NT2/D1 (cell line): ENCODE measurements around the gene TRMT2A.

Source experiments
- DNase-seq: peaks from one replicate; pipeline ENCODE4 v3.0.0-alpha.2; 2011; ENCODE audit warnings: low read depth, low spot score
- H3K27me3 ChIP-seq: 2 replicates; pipeline ENCODE4 v1.6.0; 2011; ENCODE audit warnings: mild to moderate bottlenecking; ENCODE audit not compliant: insufficient read length, insufficient read depth
- H3K36me3 ChIP-seq: 2 replicates; pipeline ENCODE4 v1.6.1; 2011; ENCODE audit warnings: mild to moderate bottlenecking, low read length, mixed read lengths; ENCODE audit not compliant: insufficient read depth, insufficient read length
- H3K4me1 ChIP-seq: 2 replicates; pipeline ENCODE4 v1.5.1; 2011; ENCODE audit not compliant: insufficient read depth, insufficient read length
- H3K4me3 ChIP-seq: 2 replicates; pipeline ENCODE4 v1.5.1; 2011; ENCODE audit warnings: low read depth; ENCODE audit not compliant: insufficient read length
- H3K9ac ChIP-seq: 2 replicates; pipeline ENCODE4 v1.6.0; 2011; ENCODE audit warnings: low read depth; ENCODE audit not compliant: insufficient read length
- H3K9me3 ChIP-seq: 2 replicates; pipeline ENCODE4 v1.5.1; 2011; ENCODE audit warnings: mild to moderate bottlenecking, low read length; ENCODE audit not compliant: insufficient read depth
- SUZ12 ChIP-seq: IDR thresholded peaks from 2 replicates; pipeline ENCODE4 v1.6.1; 2011; ENCODE audit not compliant: insufficient read length, insufficient read depth; ENCODE audit errors: extremely low read depth
- YY1 ChIP-seq: IDR thresholded peaks from 2 replicates; pipeline ENCODE4 v1.6.1; 2011; ENCODE audit not compliant: insufficient read length, insufficient read depth
- ZNF274 ChIP-seq: IDR thresholded peaks from 2 replicates; pipeline ENCODE4 v1.6.1; 2011; ENCODE audit warnings: mild to moderate bottlenecking, low read depth, low read length

Gene TRMT2A

DNA sequence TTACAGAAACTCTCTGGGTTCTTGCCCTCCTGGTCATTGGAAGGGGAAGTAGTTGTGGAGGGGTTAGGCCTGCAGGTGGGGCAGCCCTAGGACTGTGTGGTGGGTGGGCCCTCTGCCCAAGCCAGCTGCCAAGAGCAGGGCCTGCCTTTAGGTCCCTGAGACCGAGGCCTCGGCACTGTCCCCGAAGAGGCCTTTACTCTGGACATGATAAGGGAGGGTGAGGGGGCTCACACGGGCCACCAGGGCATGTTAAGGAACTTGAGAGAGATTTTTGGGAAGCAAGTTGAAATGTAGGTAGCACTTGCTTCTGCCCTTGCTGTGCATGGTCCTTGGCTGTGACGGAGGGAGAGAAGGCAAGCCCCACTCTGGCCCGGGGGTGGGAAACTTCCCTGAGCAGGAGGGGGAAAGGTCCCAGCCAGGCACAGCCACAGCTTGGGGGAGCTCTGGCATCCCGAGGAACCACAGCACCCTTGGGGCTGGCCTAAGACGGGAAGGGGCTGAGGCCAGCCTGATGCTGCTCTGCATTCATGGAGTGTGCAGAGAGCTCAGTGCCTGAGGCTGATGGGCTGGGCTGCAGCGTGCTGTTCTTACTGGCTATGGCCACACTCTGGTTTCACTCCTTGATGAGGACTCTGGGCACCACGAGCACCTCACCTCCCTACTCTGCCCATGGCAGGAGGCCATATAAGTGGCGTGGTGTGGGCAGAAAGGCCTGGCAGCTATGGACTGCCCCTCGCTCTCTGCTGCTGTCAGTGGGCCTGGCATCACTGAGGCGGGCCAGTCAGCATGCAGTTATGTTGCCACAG, 8.9 kb downstream of the TRMT2A start:
- H3K36me3 ChIP-seq = peaks cover 95% of the 10 kb centered on the region
- no peak overlapping the region for H3K9ac ChIP-seq
- no peaks in the 10 kb centered on the region for H3K9me3 ChIP-seq
- peaks cover 2% of the 10 kb centered on the region for H3K4me1 ChIP-seq
- H3K27me3 ChIP-seq = no peaks in the 10 kb centered on the region
- no peak overlapping the region for H3K4me3 ChIP-seq
- TF ChIP-seq ZNF274 (no peak), SUZ12 (no peak), YY1 (no peak)
- no peak for DNase-seq

GRCh38 chr22:20107471-20107901, 9.5 kb downstream of the TRMT2A start:
- Histone ChIP-seq H3K27me3 (no peaks in the 10 kb centered on the region), H3K9ac (no peak overlapping the region), H3K4me1 (peaks cover 2% of the 10 kb centered on the region), H3K9me3 (no peaks in the 10 kb centered on the region), H3K4me3 (no peak overlapping the region), H3K36me3 (peaks cover 90% of the 10 kb centered on the region)
- TF ChIP-seq SUZ12 (no peak), YY1 (no peak), ZNF274 (no peak)
- DNase-seq = no peak

GRCh38 chr22:20106849-20107237, 10.2 kb downstream of the TRMT2A start:
- Histone ChIP-seq H3K9me3 (no peaks in the 10 kb centered on the region), H3K36me3 (peaks cover 90% of the 10 kb centered on the region), H3K9ac (no peak overlapping the region), H3K4me1 (peaks cover 2% of the 10 kb centered on the region), H3K27me3 (no peaks in the 10 kb centered on the region), H3K4me3 (no peak overlapping the region)
- TF ChIP-seq ZNF274 = no peak
- no peak for TF ChIP-seq SUZ12
- TF ChIP-seq YY1 = no peak
- DNase-seq = no peak

DNA sequence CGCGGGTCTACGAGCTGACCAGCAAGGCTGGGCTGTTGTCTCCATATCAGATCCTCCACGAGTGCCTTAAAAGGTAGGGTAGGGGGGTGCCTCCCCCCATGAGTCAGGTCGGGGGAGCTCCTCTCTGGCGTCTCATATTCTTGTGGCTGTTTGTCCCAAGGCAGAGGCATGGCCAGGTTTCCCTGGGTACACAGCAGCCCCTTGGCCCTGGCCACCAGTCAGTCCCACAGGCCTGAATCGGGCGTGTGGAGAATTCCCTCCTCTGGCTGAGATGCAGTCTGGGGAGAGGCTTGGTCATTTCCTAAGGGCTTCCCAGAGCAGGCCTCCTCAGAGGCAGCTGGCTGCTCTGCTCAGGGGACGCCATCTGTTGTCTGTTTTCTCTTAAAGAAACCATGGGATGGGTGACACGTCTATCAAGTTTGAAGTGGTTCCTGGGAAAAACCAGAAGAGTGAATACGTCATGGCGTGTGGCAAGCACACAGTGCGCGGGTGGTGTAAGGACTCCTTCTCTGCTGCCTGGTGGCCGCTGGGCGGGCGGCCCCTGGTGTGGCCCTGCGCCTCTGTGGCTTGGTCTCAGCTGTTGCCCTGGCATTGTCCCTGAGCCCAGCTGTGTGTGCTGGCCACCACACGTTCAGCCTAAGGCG, 10.7 kb downstream of the TRMT2A start:
- Histone ChIP-seq H3K4me3 (no peak overlapping the region), H3K9me3 (no peaks in the 10 kb centered on the region), H3K36me3 (peaks cover 91% of the 10 kb centered on the region), H3K9ac (no peak overlapping the region), H3K27me3 (no peaks in the 10 kb centered on the region), H3K4me1 (no peaks in the 10 kb centered on the region)
- no peak for DNase-seq
- no peak for TF ChIP-seq ZNF274
- TF ChIP-seq SUZ12 = no peak
- no peak for TF ChIP-seq YY1

- Histone ChIP-seq H3K27me3 (no peaks in the 10 kb centered on the region), H3K36me3 (peaks cover 89% of the 10 kb centered on the region), H3K9me3 (no peaks in the 10 kb centered on the region), H3K9ac (no peak overlapping the region), H3K4me3 (no peak overlapping the region), H3K4me1 (no peaks in the 10 kb centered on the region)
- no peak for TF ChIP-seq YY1
- TF ChIP-seq ZNF274 = no peak
- TF ChIP-seq SUZ12 = no peak
- no peak for DNase-seq
Observed at GRCh38 chr22:20105456-20106204, 11.4 kb downstream of the TRMT2A start.

- Histone ChIP-seq H3K4me3 (no peak overlapping the region), H3K9ac (no peak overlapping the region), H3K27me3 (no peaks in the 10 kb centered on the region), H3K4me1 (peaks cover 2% of the 10 kb centered on the region), H3K36me3 (peaks cover 82% of the 10 kb centered on the region), H3K9me3 (no peaks in the 10 kb centered on the region)
- no peak for TF ChIP-seq ZNF274
- no peak for TF ChIP-seq SUZ12
- no peak for TF ChIP-seq YY1
- DNase-seq = no peak
Observed at GRCh38 chr22:20102203-20102780, 14.7 kb downstream of the TRMT2A start.

DNA sequence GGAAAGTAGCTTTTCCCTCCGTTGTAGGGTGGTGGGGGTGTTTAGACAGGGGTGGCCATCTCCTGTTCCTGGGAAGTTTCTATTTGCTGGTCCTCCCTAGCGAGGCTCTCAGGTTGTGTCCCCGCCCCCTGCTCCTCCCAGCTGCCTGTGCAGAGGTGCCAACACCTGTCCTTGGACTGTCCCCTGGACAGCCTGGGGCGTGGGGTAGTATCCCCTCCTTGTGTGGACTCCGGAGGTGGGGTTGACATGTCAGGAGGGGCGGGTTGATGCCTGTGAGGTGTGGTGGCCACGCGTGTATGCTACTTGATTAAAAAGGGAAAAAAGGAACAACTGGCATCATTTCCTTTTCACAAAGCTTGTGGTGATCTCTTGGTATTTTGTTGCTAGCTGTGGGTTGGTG, 15.4 kb downstream of the TRMT2A start:
- H3K4me3 ChIP-seq = no peak overlapping the region
- DNase-seq = no peak
- no peaks in the 10 kb centered on the region for H3K9me3 ChIP-seq
- H3K9ac ChIP-seq = no peak overlapping the region
- no peak for TF ChIP-seq SUZ12
- no peak for TF ChIP-seq YY1
- TF ChIP-seq ZNF274 = no peak
- H3K4me1 ChIP-seq = peaks cover 2% of the 10 kb centered on the region
- H3K27me3 ChIP-seq = no peaks in the 10 kb centered on the region
- peaks cover 81% of the 10 kb centered on the region for H3K36me3 ChIP-seq
